HG03175 (cell line): ENCODE measurements around the gene SCAMP2.

ENCODE experiments used
- ATAC-seq: cut with Tn5 transposase; IDR thresholded peaks from one replicate; pipeline ENCODE4 v1.9.1; 2021; ENCODE audit warnings: mild to moderate bottlenecking, moderate library complexity; ENCODE audit not compliant: unreplicated experiment

SCAMP2 gene

GRCh38 chr15:74821790-74822158 is 51.4 kb downstream of the SCAMP2 start:
- ATAC-seq = no peak

GRCh38 chr15:74821091-74821789 is 51.9 kb downstream of the SCAMP2 start:
- ATAC-seq = peak; percentile 88

GRCh38 chr15:74820056-74820455 is 53.1 kb downstream of the SCAMP2 start:
- ATAC-seq = no peak

- ATAC-seq = no peak
These were observed 55.8 kb downstream of the SCAMP2 start for GRCh38 chr15:74817370-74817737.

GRCh38 chr15:74816624-74817369 is 56.4 kb downstream of the SCAMP2 start:
- ATAC-seq = no peak

GRCh38 chr15:74815961-74816360 is 57.2 kb downstream of the SCAMP2 start:
- ATAC-seq = no peak

- no peak for ATAC-seq
These were observed 57.8 kb downstream of the SCAMP2 start for GRCh38 chr15:74815121-74815934.

- no peak for ATAC-seq
These were observed 60.6 kb downstream of the SCAMP2 start, which contains the start of gene LMAN1L for GRCh38 chr15:74812533-74812932. Gene LMAN1L, plus strand, starts transcription at chr15:74812835. Its CDS starts 20 bp downstream, at chr15:74812855.

- no peak for ATAC-seq
These were observed 63.2 kb downstream of the SCAMP2 start for GRCh38 chr15:74809956-74810355.

GRCh38 chr15:74809242-74809641 is 63.9 kb downstream of the SCAMP2 start:
- ATAC-seq = no peak

GRCh38 chr15:74808840-74809229 is 64.3 kb downstream of the SCAMP2 start:
- no peak for ATAC-seq

- no peak for ATAC-seq
These were observed 64.9 kb downstream of the SCAMP2 start for GRCh38 chr15:74808078-74808839.

- no peak for ATAC-seq
These were observed 65.9 kb downstream of the SCAMP2 start for GRCh38 chr15:74807282-74807681.

- ATAC-seq = no peak
These were observed 68.2 kb downstream of the SCAMP2 start for GRCh38 chr15:74804935-74805334.

GRCh38 chr15:74802862-74803447 is 70.2 kb downstream of the SCAMP2 start:
- ATAC-seq = no peak

GRCh38 chr15:74802290-74802689 is 70.9 kb downstream of the SCAMP2 start:
- no peak for ATAC-seq

- no peak for ATAC-seq
These were observed 71.7 kb downstream of the SCAMP2 start for GRCh38 chr15:74801311-74801997.

GRCh38 chr15:74800559-74801094 is 72.5 kb downstream of the SCAMP2 start:
- ATAC-seq = no peak

GRCh38 chr15:74799856-74800558 is 73.2 kb downstream of the SCAMP2 start:
- peak; percentile 67 for ATAC-seq
